ENCODE measurements around the gene TACR1. TPM values are rescaled to one million over a fixed set of nuclear protein-coding genes. Genes with fewer than 3 reads are reported as not detected.

The TACR1 gene
- total RNA-seq, 1 experiment from 2014 or later: not detected

DNA sequence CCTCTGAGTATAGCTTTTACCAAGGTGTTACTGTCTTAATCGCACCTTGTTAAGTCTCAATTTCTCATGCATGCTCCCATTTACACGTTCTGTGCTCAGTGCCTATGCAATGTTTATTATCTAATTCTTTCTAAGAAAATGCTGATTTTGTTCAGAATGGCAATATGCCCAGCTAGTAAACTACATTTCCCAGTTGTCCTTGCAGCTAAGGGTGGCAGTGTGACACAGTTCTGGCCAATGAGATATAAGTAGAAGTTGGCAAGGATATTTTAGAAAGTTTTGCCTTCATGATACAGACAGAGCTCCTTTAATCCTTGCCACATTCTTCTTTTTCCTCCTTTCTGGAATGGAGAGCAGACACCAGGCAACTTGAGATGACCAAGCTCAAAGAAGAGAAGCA is 195.5 kb downstream of the TACR1 start (continued):
- TF ChIP-seq, protein P1, sequence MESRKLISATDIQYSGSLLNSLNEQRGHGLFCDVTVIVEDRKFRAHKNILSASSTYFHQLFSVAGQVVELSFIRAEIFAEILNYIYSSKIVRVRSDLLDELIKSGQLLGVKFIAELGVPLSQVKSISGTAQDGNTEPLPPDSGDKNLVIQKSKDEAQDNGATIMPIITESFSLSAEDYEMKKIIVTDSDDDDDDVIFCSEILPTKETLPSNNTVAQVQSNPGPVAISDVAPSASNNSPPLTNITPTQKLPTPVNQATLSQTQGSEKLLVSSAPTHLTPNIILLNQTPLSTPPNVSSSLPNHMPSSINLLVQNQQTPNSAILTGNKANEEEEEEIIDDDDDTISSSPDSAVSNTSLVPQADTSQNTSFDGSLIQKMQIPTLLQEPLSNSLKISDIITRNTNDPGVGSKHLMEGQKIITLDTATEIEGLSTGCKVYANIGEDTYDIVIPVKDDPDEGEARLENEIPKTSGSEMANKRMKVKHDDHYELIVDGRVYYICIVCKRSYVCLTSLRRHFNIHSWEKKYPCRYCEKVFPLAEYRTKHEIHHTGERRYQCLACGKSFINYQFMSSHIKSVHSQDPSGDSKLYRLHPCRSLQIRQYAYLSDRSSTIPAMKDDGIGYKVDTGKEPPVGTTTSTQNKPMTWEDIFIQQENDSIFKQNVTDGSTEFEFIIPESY (IDR thresholded peaks at IDR 0.05; ENCODE audit: extremely low read depth, insufficient replicate concordance, low read length): no peak
- TF ChIP-seq SIN3A (IDR thresholded peaks at IDR 0.05; ENCODE audit: low read depth) (no peak), TCF7L2 (IDR thresholded peaks at IDR 0.05; ENCODE audit: borderline replicate concordance, extremely low read depth, insufficient read depth, insufficient read length) (no peak), EZH2phosphoT487 (IDR thresholded peaks at IDR 0.05; ENCODE audit: borderline replicate concordance) (no peak), EZH2 (IDR thresholded peaks at IDR 0.05) (no peak), CBX3 (IDR thresholded peaks at IDR 0.05; ENCODE audit: low read depth) (no peak)

DNA sequence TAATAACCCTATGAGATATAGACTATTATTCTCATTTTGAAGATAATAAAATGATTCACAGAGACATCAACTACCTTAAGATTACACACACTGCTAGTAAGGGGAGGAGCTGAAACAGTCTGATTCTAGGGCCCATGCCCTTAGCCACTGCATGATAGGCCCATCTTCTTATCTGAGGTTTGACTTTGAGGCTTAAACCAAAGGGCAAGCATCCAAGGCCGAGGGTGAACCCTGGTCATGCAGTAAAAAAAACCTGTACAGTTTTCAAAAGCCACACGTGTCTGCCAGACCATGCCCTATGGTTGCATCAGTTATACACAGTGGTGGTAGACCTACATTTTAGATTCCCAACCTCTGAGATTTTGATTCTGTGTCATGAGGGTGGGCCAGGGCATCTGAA is 196.0 kb downstream of the TACR1 start:
- Histone ChIP-seq H3K9ac (ENCODE audit: low read length) (no peak overlapping the region), H4K20me1 (ENCODE audit: insufficient read depth) (no peaks in the 10 kb centered on the region), H3K36me3 (ENCODE audit: control insufficient read depth in 1 of 2, insufficient read depth in 2 of 2, low read length in 2 of 2) (no peaks in the 10 kb centered on the region), H3K4me2 (ENCODE audit: low read length) (no peak overlapping the region), H3K79me2 (ENCODE audit: insufficient read depth, low read length) (no peaks in the 10 kb centered on the region), H3K4me1 (ENCODE audit: control insufficient read depth in 1 of 2, insufficient read depth in 2 of 2, low read length in 2 of 2) (no peaks in the 10 kb centered on the region), H3K9me2 (ENCODE audit: insufficient read depth) (no peaks in the 10 kb centered on the region), H3K27me3 (ENCODE audit: insufficient read depth, low read length) (no peaks in the 10 kb centered on the region), H2AFZ (ENCODE audit: low read depth, low read length, poor library complexity, severe bottlenecking) (no peak overlapping the region), H3K9me3 (ENCODE audit: control insufficient read depth in 1 of 2, insufficient read depth in 1 of 2, low read depth in 1 of 2, low read length in 2 of 2) (peaks cover 0 to 1% of the 10 kb centered on the region in 2 experiments; a peak in 1 of 4 replicates), H3K4me3 (replicated peaks in 1 of 2; ENCODE audit: low read depth in 1 of 2, low read length in 2 of 2) (no peak overlapping the region), H3K27ac (ENCODE audit: low read depth, low read length) (no peak overlapping the region)
- intact Hi-C loops (cut with micrococcal nuclease): no loop called here
- DNase-seq (ENCODE audit: low read depth, low spot score): no peak
- BruUV-seq (replicated peaks): no TSS peak
- ChIA-PET POLR2A (no interaction called here), RAD21 (ENCODE audit: low non-redundant PET in 1 of 2, low total read pairs in 2 of 2, uncharacterized antibody in 2 of 2, unreplicated experiment in 2 of 2) (no interaction called here), CTCF (no interaction called here)
- TF ChIP-seq CEBPB (IDR thresholded peaks at IDR 0.05; ENCODE audit: low read depth) (no peak), ZFX (IDR thresholded peaks at IDR 0.05) (no peak), SIN3A (IDR thresholded peaks at IDR 0.05; ENCODE audit: low read depth) (no peak), POLR2AphosphoS5 (IDR thresholded peaks at IDR 0.05; ENCODE audit: low read depth, low read length) (no peak), SP1 (IDR thresholded peaks at IDR 0.05; ENCODE audit: low read depth) (no peak), FOSL1 (IDR thresholded peaks at IDR 0.05; ENCODE audit: low read depth) (no peak), RAD21 (IDR thresholded peaks at IDR 0.05; ENCODE audit: low read depth) (no peak), TCF7L2 (IDR thresholded peaks at IDR 0.05; ENCODE audit: borderline replicate concordance, extremely low read depth, insufficient read depth, insufficient read length) (no peak), SRF (IDR thresholded peaks at IDR 0.05; ENCODE audit: low read depth) (no peak), CBX3 (IDR thresholded peaks at IDR 0.05; ENCODE audit: low read depth) (no peak), ELF1 (IDR thresholded peaks at IDR 0.05; ENCODE audit: borderline replicate concordance, low read depth) (no peak), EGR1 (IDR thresholded peaks at IDR 0.05; ENCODE audit: low read depth) (no peak), YY1 (IDR thresholded peaks at IDR 0.05; ENCODE audit: extremely low read depth, insufficient replicate concordance, low read depth, low read length) (no peak)
- TF ChIP-seq, protein P1 (IDR thresholded peaks at IDR 0.05; ENCODE audit: extremely low read depth, insufficient replicate concordance, low read length): no peak
- TF ChIP-seq, protein P2, sequence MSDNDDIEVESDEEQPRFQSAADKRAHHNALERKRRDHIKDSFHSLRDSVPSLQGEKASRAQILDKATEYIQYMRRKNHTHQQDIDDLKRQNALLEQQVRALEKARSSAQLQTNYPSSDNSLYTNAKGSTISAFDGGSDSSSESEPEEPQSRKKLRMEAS (IDR thresholded peaks at IDR 0.05): no peak
- ATAC-seq: no peak

All from HCT116 (cell line).